Psoas muscle (tissue), 8 donors: ENCODE measurements around the gene MAPKBP1. TPM values are rescaled to one million over a fixed set of nuclear protein-coding genes. Genes with fewer than 3 reads are reported as not detected.

Experiments used
- ATAC-seq, 4 donors: fragments of 200-7000 bp; cut with Tn5 transposase; one replicate each; pipeline ENCODE4 v1.9.1; 2020; ENCODE audit warnings: moderate library complexity in 3 of 4, mild to moderate bottlenecking in 2 of 4
- DNase-seq, 2 donors: peaks; one replicate each; pipeline ENCODE4 v3.0.0-alpha.2; 2020
- H3K27ac ChIP-seq: fragments of 200-600 bp; one replicate; pipeline ENCODE4 v1.8.0; 2022
- H3K27me3 ChIP-seq, 3 donors: fragments of 200-600 bp in 1 of 3; one replicate each; pipeline versions ENCODE4 v1.6.1 to v1.8.0; 2013 to 2022; ENCODE audit warnings: low read length in 2 of 3, mild to moderate bottlenecking in 2 of 3, moderate library complexity in 1 of 3; ENCODE audit not compliant: insufficient read depth in 3 of 3
- H3K36me3 ChIP-seq, 2 donors: fragments of 200-600 bp in 1 of 2; one replicate each; pipeline versions ENCODE4 v1.6.1 to v1.8.0; 2013 to 2022; ENCODE audit warnings: low read depth in 1 of 2, mild to moderate bottlenecking in 1 of 2, moderate library complexity in 1 of 2; ENCODE audit not compliant: insufficient read depth in 1 of 2
- H3K4me1 ChIP-seq: fragments of 200-600 bp; one replicate; pipeline ENCODE4 v1.8.0; 2022
- H3K4me3 ChIP-seq: fragments of 200-600 bp; one replicate; pipeline ENCODE4 v1.8.0; 2022; ENCODE audit warnings: mild to moderate bottlenecking
- H3K9me3 ChIP-seq: fragments of 200-600 bp; one replicate; pipeline ENCODE4 v1.8.0; 2022
- WGBS, 3 donors: extraction: QIAGEN DNeasy Blood & Tissue Kit; methylation state at CpG; one replicate each; pipeline versions ENCODE4 v1.1.6 to v1.1.7; 2013; 5-methylcytosine and 5-hydroxymethylcytosine counted together
- intact Hi-C, 2 donors: fragments of 100-400 bp; cut with DNase I; formaldehyde crosslinking; loops; one replicate each; pipeline versions ENCODE4 v1.11.0 to v1.14.2; 2022
- polyA plus RNA-seq, 3 donors: library from polyadenylated mRNA; stranded (reverse); fragments of 200-250 nt; gene quantifications; one replicate each; pipeline ENCODE4 v1.2.3, GENCODE V29; 2013
- total RNA-seq, 4 donors: library from RNA; stranded (reverse); fragmentation: NEBNext Ultra II Directional in 2 of 4; extraction: Animal tissue kit (Norgen Biotek cat#: 25700) in 2 of 4; gene quantifications; one replicate each; pipeline versions ENCODE4 v1.2.1 to v1.2.4, GENCODE V29; 2021 to 2023
- TF ChIP-seq, protein P1 (sequence below): fragments of 200-600 bp; IDR thresholded peaks from one replicate; pipeline ENCODE4 v1.8.0; 2022; ENCODE audit warnings: antibody characterized with exemption
- donor health status: healthy with polysubstance abuse.
- donor health status: DM: no; HTN: no; CAD: no; lungs with moderate emphysema.
- donor health status: Bipolar disorder and iron deficiency.
- donor health status: healthy.
- donor health status: DM: yes; HTN: yes; CAD: no.
- donor health status: DM: no; HTN: no; CAD: no.
- donor health status: DM: no; HTN: no; CAD: no.
- donor health status: DM: yes; HTN: yes; CAD: no.

MAPKBP1 gene
- total and polyA plus RNA-seq, 7 donors: 2.4 to 10.3 (median 7.1) TPM

DNA sequence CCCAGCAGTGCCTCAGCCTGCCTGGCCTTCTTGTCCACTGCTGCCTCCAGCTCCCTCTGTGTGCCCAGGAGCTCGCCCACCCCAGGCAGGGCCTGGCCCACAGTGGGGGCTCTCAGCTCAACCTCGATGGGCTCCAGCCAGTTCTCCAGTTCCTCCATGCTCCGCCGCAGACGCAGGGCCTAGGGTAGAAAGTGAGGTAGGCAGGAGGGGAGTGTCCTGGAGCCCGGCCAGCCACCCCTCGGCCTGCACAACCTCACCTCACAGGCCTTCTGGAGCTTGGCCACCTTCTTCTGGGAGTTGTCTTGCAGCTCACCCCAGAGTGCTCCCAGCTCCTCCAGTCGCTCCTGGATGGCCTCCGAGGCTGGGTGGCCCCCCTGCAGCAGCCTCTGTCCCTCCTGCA lies 83.0 kb downstream of the MAPKBP1 start:
- Histone ChIP-seq H3K27ac (no peak overlapping the region), H3K36me3 (no peaks in the 10 kb centered on the region), H3K4me1 (no peaks in the 10 kb centered on the region), H3K9me3 (no peaks in the 10 kb centered on the region), H3K4me3 (no peak overlapping the region), H3K27me3 (peaks cover 0 to 12% (median 4%) of the 10 kb centered on the region in 3 donors)
- TF ChIP-seq, protein P1, sequence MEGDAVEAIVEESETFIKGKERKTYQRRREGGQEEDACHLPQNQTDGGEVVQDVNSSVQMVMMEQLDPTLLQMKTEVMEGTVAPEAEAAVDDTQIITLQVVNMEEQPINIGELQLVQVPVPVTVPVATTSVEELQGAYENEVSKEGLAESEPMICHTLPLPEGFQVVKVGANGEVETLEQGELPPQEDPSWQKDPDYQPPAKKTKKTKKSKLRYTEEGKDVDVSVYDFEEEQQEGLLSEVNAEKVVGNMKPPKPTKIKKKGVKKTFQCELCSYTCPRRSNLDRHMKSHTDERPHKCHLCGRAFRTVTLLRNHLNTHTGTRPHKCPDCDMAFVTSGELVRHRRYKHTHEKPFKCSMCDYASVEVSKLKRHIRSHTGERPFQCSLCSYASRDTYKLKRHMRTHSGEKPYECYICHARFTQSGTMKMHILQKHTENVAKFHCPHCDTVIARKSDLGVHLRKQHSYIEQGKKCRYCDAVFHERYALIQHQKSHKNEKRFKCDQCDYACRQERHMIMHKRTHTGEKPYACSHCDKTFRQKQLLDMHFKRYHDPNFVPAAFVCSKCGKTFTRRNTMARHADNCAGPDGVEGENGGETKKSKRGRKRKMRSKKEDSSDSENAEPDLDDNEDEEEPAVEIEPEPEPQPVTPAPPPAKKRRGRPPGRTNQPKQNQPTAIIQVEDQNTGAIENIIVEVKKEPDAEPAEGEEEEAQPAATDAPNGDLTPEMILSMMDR: no peak
- no peak for ATAC-seq
- intact Hi-C loops: no loop called here
- DNase-seq: no peak
- WGBS, 3 donors: 89 to 94% (median 93%) methylated on average over 7 to 9 of the region's 9 CpGs

DNA sequence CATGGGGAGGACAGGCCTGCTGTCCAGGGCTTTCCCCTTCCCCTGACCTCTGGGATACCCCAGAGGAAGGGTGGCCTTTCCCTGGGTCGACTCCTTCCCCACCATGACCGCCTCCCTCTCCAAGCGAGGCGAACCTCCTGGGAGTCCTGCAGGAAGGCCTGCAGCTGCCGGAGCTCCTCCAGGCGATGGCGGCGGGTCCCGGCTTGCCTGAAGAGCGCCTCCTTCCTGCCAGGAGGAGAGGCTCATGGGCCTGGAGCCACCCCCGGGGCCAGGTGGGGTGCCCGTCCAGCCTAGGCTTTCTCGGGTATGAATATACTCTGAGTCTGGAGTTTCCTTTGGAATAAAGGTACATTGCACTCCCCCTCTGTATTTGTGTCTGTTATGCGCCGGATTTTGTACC lies 84.5 kb downstream of the MAPKBP1 start:
- TF ChIP-seq, protein P1: no peak
- WGBS, 3 donors: 72 to 86% (median 77%) methylated on average over 15 of the region's 15 CpGs
- intact Hi-C loops: no loop called here
- Histone ChIP-seq H3K27ac (no peak overlapping the region), H3K36me3 (no peaks in the 10 kb centered on the region), H3K9me3 (no peaks in the 10 kb centered on the region), H3K27me3 (peaks cover 0 to 3% (median 2%) of the 10 kb centered on the region in 3 donors), H3K4me1 (no peaks in the 10 kb centered on the region), H3K4me3 (no peak overlapping the region)
- ATAC-seq (no peak), DNase-seq (no peak)

DNA sequence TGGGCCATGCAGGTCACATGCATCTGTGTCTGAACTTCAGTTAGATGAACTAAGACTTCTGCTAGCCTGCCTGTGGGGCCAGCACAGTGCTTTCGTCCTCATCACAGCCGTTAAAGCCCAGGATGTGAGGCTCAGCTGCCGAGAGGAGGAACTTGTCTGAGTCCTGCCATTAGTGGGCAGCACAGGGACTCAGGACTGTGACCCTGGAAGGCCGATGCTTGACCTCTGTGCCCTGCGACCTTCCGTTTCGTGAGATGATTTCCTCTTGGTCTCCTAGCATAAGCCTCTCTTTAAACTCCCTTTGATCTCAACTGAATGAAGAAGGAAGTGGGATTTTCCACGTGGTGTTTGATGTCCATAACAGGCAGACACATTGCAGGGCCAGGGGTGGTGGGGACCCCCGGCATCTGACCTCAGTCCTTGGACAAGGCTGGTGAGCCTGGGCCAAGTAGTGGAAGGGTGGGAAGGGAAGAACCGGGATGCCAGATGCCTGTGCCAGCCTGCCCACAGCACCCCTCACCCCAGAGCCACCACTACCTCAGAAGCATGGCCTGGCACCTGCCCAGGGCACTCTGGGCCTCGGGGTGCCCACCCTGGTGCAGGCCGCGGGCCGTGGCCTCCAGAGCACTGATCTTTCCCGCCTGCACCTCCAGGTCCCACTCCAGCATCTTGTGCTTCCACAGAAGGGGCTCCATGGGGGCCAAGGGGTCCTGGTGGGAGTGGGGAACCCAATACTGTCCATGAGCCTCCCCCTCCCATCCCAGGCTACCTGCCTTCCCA lies 86.0 kb downstream of the MAPKBP1 start:
- Histone ChIP-seq H3K27me3 (peaks cover 0 to 1% (median 0%) of the 10 kb centered on the region in 3 donors), H3K9me3 (no peaks in the 10 kb centered on the region), H3K36me3 (no peaks in the 10 kb centered on the region), H3K4me1 (no peaks in the 10 kb centered on the region), H3K27ac (no peak overlapping the region), H3K4me3 (no peak overlapping the region)
- TF ChIP-seq, protein P1: no peak
- WGBS, 3 donors: 62 to 68% (median 63%) methylated on average over 15 of the region's 15 CpGs
- ATAC-seq (no peak), DNase-seq (no peak)
- intact Hi-C loops: no loop called here

DNA sequence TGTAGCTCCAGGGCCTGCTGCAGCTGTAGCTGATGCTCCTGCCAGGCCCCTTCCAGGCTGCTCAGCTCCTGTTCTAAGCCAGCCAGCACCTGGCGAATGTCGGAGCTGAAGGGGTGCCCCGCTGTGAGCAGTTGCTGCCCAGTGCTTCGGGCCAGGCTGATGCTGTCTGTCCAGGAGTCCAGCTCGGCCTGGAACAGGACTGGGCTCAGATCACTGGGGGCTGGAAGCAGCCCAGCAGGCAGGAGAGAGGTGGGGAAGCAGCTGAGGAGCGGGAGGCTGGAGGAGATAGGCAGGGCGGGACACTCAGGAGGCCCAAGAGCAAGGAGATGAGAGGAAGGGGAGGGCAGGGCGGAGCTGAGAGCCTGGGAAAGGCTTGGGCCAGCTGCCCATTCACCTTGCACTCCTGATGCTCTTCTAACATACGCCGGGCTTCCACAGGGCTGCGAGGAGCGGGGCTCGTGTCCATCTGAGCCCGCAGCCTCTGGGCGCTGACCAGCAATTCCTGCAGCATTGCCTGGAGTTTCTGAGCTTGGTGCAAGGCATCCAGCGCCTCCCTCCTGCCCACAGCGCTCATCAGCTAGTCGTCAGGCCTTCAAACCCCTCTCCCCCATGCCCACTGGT lies 87.6 kb downstream of the MAPKBP1 start:
- TF ChIP-seq, protein P1: no peak
- no peak for ATAC-seq
- WGBS, 3 donors: 80 to 83% (median 80%) methylated on average over 15 to 18 of the region's 18 CpGs

More for the DNA sequence above, 87.6 kb downstream of the MAPKBP1 start:
- H3K27ac ChIP-seq: no peak overlapping the region
- no peak overlapping the region for H3K4me3 ChIP-seq
- H3K27me3 ChIP-seq: no peaks in the 10 kb centered on the region
- no peaks in the 10 kb centered on the region for H3K36me3 ChIP-seq
- no peaks in the 10 kb centered on the region for H3K4me1 ChIP-seq
- intact Hi-C loops: no loop called here
- no peaks in the 10 kb centered on the region for H3K9me3 ChIP-seq
- DNase-seq: no peak
